HepG2 (cell line): ENCODE results near the gene PRR35.

Source experiments
- BHLHE40 ChIP-seq: IDR thresholded peaks from 2 replicates; pipeline ENCODE4 v1.6.1; 2011; ENCODE audit warnings: low read length, improper control_type of control experiment
- EZH2 ChIP-seq: conservative IDR thresholded peaks from 2 replicates; pipeline ENCODE4 v1.6.1; 2012; ENCODE audit warnings: mild to moderate bottlenecking, low read depth, low read length, moderate library complexity
- KAT7 ChIP-seq: IDR thresholded peaks from 2 replicates; pipeline ENCODE4 v1.6.1; 2018; ENCODE audit warnings: borderline replicate concordance, missing compliant biosample characterization
- NFE2L2 ChIP-seq: fragments of 150-350 bp; IDR thresholded peaks from 2 replicates; pipeline ENCODE4 v1.6.1; 2014; ENCODE audit warnings: low read length
- SMARCC2 ChIP-seq: fragments of 450-650 bp; IDR thresholded peaks from 2 replicates; pipeline ENCODE4 v1.6.1; 2017; ENCODE audit warnings: antibody characterized with exemption, mild to moderate bottlenecking
- ZNF530 ChIP-seq: sonication (generic); formaldehyde crosslinking; IDR thresholded peaks from 2 replicates; pipeline ENCODE4 v1.5.0; 2020; ENCODE audit warnings: low read depth, mild to moderate bottlenecking, missing genetic modification reagents
- ZNF670 ChIP-seq: sonication (generic); formaldehyde crosslinking; IDR thresholded peaks from 2 replicates; pipeline ENCODE4 v1.8.0; 2022; ENCODE audit warnings: mild to moderate bottlenecking, missing genetic modification reagents, borderline replicate concordance
- ZNF788 ChIP-seq: sonication (generic); formaldehyde crosslinking; IDR thresholded peaks from 2 replicates; pipeline ENCODE4 v1.5.0; 2020; ENCODE audit warnings: mild to moderate bottlenecking, missing genetic modification reagents, borderline replicate concordance
- TF ChIP-seq, protein P1 (sequence below): sonication (generic); formaldehyde crosslinking; IDR thresholded peaks from 2 replicates; pipeline ENCODE4 v1.5.0; 2020; ENCODE audit warnings: mild to moderate bottlenecking, missing genetic modification reagents, moderate library complexity

DNA sequence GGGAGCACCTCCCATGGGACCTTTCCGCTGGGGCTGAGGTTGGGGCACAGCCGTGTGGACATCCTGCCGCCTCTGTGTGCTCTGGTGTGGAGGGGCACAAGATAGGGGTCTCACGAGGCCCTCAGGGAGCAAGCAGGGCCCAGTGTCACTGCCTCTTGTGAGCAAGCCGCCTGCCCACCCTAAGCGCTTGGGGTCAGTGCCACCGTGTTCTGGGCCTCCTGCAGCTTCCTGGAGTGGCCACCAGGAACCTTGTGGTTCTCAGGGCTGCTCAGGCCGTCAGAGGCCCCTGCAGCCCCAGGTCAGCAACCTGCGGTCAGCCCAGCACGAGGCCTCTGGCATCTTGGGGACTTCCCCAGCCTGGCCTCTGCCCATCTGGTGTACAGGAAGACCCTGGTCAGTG lies 46.2 kb upstream of the PRR35 start:
- TF ChIP-seq ZNF788 (no peak), KAT7 (CRISPR knock-in tag) (no peak), NFE2L2 (no peak), SMARCC2 (no peak), ZNF530 (CRISPR knock-in tag) (no peak), ZNF670 (CRISPR knock-in tag) (no peak), EZH2 (no peak), BHLHE40 (no peak)
- TF ChIP-seq, protein P1, sequence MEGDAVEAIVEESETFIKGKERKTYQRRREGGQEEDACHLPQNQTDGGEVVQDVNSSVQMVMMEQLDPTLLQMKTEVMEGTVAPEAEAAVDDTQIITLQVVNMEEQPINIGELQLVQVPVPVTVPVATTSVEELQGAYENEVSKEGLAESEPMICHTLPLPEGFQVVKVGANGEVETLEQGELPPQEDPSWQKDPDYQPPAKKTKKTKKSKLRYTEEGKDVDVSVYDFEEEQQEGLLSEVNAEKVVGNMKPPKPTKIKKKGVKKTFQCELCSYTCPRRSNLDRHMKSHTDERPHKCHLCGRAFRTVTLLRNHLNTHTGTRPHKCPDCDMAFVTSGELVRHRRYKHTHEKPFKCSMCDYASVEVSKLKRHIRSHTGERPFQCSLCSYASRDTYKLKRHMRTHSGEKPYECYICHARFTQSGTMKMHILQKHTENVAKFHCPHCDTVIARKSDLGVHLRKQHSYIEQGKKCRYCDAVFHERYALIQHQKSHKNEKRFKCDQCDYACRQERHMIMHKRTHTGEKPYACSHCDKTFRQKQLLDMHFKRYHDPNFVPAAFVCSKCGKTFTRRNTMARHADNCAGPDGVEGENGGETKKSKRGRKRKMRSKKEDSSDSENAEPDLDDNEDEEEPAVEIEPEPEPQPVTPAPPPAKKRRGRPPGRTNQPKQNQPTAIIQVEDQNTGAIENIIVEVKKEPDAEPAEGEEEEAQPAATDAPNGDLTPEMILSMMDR = no peak
